ENCODE measurements around the gene ELOB. TPM values are rescaled to one million over a fixed set of nuclear protein-coding genes. Genes with fewer than 3 reads are reported as not detected.
A peak's percentile ranks its signal among the peaks of the same experiment; 100 is the strongest.
"Not testable (repeated sequence)": the region's sequence is repeated elsewhere in the genome, so short reads cannot be mapped to it uniquely, and the experiment has no call there.

ELOB gene
- total and polyA plus RNA-seq, 8 donors: 69.9 to 318 (median 101) TPM

DNA sequence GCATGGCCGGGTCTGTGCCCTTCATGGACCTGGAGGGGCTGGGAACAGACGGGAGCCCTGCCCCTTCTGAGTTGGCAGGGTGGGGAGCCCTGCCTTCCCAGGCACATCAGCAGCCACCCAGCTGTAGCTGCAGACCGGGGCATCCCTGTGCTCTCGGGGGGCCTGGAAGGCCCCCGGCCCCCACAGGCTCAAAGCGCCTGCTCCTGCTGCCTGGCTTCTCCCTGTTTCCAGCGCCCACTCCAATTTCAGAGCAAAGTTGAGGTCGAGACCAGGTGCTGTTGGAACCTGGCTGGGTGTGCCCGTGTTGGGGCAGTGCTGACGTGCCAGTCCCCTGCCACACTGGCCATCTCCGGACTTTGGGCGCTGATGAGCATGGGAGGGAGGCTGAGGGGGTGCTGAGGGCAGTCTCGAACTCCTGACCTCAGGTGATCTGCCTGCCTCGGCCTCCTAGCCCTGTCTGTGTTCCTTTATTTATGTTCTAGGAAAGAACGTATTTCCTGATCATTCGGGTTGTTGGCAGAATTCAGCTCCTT, 52.2 kb downstream of the ELOB start:
- FAIRE-seq: no peak

DNA sequence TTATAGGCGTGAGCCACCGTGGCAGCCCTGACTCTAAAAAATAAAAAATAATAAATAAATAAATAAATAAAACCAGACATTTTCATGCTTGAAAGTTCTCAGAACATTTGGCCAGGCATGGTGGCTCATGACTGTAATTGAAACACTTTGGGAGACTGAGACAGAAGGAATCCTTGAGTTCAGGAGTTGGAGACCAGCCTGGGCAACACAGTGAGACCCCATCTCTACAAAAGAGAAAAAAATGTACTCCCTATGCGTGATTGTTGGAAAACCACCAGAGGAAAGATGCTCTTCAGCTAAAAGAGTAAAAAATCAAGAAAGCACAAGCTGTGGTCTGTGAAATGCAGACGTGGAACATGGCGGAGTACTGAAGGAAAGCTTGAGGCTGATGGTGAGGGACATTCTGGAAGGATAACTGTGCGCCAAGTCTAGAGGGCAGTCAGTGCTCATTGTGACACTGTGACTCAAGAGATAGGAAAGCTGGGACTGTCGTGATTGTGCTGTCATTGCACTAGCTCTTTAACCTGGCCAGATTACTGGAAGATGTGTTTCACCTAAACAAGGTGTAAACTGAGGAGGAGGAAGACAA, 52.9 kb downstream of the ELOB start:
- H3K27me3 ChIP-seq: no peaks in the 10 kb centered on the region
- ATAC-seq: no peak
- intact Hi-C loops (cut with DNase I): no loop called here
- FAIRE-seq: no peak
- H3K27ac ChIP-seq: no peak overlapping the region
- TF ChIP-seq, protein P1, sequence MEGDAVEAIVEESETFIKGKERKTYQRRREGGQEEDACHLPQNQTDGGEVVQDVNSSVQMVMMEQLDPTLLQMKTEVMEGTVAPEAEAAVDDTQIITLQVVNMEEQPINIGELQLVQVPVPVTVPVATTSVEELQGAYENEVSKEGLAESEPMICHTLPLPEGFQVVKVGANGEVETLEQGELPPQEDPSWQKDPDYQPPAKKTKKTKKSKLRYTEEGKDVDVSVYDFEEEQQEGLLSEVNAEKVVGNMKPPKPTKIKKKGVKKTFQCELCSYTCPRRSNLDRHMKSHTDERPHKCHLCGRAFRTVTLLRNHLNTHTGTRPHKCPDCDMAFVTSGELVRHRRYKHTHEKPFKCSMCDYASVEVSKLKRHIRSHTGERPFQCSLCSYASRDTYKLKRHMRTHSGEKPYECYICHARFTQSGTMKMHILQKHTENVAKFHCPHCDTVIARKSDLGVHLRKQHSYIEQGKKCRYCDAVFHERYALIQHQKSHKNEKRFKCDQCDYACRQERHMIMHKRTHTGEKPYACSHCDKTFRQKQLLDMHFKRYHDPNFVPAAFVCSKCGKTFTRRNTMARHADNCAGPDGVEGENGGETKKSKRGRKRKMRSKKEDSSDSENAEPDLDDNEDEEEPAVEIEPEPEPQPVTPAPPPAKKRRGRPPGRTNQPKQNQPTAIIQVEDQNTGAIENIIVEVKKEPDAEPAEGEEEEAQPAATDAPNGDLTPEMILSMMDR (IDR thresholded peaks at IDR 0.05): no peak
- H3K4me3 ChIP-seq: no peak overlapping the region
- 63 to 79% methylated on average over 7 of the region's 7 CpGs for WGBS, 2 donors
- H3K9me3 ChIP-seq: no peaks in the 10 kb centered on the region
- H3K36me3 ChIP-seq: no peaks in the 10 kb centered on the region
- peaks cover 0 to 8% (median 0%) of the 10 kb centered on the region in 3 donors for H3K4me1 ChIP-seq
- DNase-seq: no peak

More for the DNA sequence above, 52.2 kb downstream of the ELOB start:
- TF ChIP-seq, protein P1 (IDR thresholded peaks at IDR 0.05): no peak
- intact Hi-C loops (cut with DNase I): no loop called here
- Histone ChIP-seq H3K27ac (no peak overlapping the region), H3K4me1 (peaks cover 0 to 3% (median 0%) of the 10 kb centered on the region in 3 donors), H3K9me3 (no peaks in the 10 kb centered on the region), H3K4me3 (no peak overlapping the region), H3K27me3 (no peaks in the 10 kb centered on the region), H3K36me3 (no peaks in the 10 kb centered on the region)
- 57 to 66% methylated on average over 14 to 16 of the region's 16 CpGs for WGBS, 2 donors
- no peak for DNase-seq
- no peak for ATAC-seq

DNA sequence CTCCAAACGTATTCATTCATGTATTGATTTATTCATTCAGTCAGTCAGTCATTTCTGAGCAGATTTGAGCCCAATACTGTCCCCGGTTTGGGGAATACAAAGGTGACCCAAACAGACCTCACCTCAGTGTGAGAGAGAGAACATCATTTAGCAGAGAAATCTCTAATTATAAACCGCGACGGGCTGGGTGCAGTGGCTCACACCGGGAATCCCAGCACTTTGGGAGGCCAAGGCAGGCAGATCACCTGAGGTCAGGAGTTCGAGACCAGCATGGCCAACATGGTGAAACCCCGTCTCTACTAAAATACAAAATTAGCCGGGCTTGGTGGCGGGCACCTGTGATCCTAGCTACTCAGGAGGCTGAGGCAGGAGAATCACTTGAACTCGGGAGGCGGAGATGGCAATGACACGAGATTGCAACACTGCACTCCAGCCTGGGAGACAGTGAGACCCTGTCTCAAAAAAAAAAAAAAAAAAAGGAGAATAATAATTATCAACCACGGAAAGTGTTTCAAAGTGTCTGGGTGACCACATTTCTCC, 55.4 kb downstream of the ELOB start:
- H3K27me3 ChIP-seq; H3K4me1 ChIP-seq; H3K9me3 ChIP-seq; intact Hi-C loops (cut with DNase I); FAIRE-seq; H3K36me3 ChIP-seq; DNase-seq: not testable (repeated sequence)
- H3K27ac ChIP-seq: peak overlapping the region in 3 of 4 donors; percentile 33 to 38 (median 35)
- H3K4me3 ChIP-seq: peak overlapping the region in 3 of 4 donors; percentile 67 to 79 (median 75)
- ATAC-seq: peak in 2 of 4 donors; percentile 2 to 3
- whole genome bisulfite sequencing, 2 donors: 35 to 41% methylated on average over 14 of the region's 14 CpGs

Other genes starting within 250 kb of the ELOB start
- under 1 TPM; 0.12 to 0.92 (median 0.62) TPM for gene CEMP1, start 245.9 kb downstream of the ELOB start, total RNA-seq
- 1 to 10 TPM; 1.1 to 1.2 TPM for gene CEMP1, start 245.9 kb downstream of the ELOB start, polyA plus RNA-seq
- gene PDPK1, start 239.3 kb downstream of the ELOB start, total RNA-seq: 10 to 100 TPM; 24.2 to 34.8 (median 31.9) TPM
- 10 to 100 TPM; 12.7 to 27.3 TPM for gene PDPK1, start 239.3 kb downstream of the ELOB start, polyA plus RNA-seq
- gene KCTD5, start 94.8 kb downstream of the ELOB start, total RNA-seq: 1 to 10 TPM; 4.5 to 8.9 (median 6.7) TPM
- gene KCTD5, start 94.8 kb downstream of the ELOB start, polyA plus RNA-seq: 1 to 10 TPM; 6.3 to 7.7 TPM
- gene PRSS27, start 57.1 kb downstream of the ELOB start, total RNA-seq: under 1 TPM; 0.22 to 0.69 (median 0.50) TPM
- gene PRSS27, start 57.1 kb downstream of the ELOB start, polyA plus RNA-seq: 1 to 10 TPM; 2.0 to 2.1 TPM
- 100 to 1,000 TPM; 244 to 448 (median 301) TPM for gene SRRM2, start 24.6 kb downstream of the ELOB start, total RNA-seq
- 1,000 to 10,000 TPM in 1 of 2 donors, 100 to 1,000 TPM in 1; 850 to 1,932 TPM for gene SRRM2, start 24.6 kb downstream of the ELOB start, polyA plus RNA-seq
- not detected for gene PRSS33, start 10.3 kb upstream of the ELOB start, total RNA-seq
- gene PRSS33, start 10.3 kb upstream of the ELOB start, polyA plus RNA-seq: under 1 TPM in 1 of 2 donors, not detected in 1; 0.05 TPM
- gene PRSS41, start 21.2 kb upstream of the ELOB start, total RNA-seq: not detected
- gene PRSS41, start 21.2 kb upstream of the ELOB start, polyA plus RNA-seq: not detected
- gene PRSS21, start 40.0 kb upstream of the ELOB start, total RNA-seq: 1 to 10 TPM in 4 of 6 donors, under 1 TPM in 1, not detected in 1; 0.60 to 3.2 (median 1.4) TPM
- gene PRSS21, start 40.0 kb upstream of the ELOB start, polyA plus RNA-seq: under 1 TPM; 0.59 to 0.99 TPM
- gene ZG16B, start 53.0 kb upstream of the ELOB start, total RNA-seq: 1 to 10 TPM in 1 of 6 donors, under 1 TPM in 5; 0.43 to 1.5 (median 0.80) TPM
- gene ZG16B, start 53.0 kb upstream of the ELOB start, polyA plus RNA-seq: 1 to 10 TPM in 1 of 2 donors, under 1 TPM in 1; 0.65 to 1.7 TPM
- 10 to 100 TPM in 3 of 6 donors, 1 to 10 TPM in 3; 8.4 to 28.5 (median 13.1) TPM for gene PRSS22, start 80.9 kb upstream of the ELOB start, total RNA-seq
- 10 to 100 TPM; 48.7 to 59.5 TPM for gene PRSS22, start 80.9 kb upstream of the ELOB start, polyA plus RNA-seq
- gene FLYWCH2, start 105.9 kb upstream of the ELOB start, total RNA-seq: 10 to 100 TPM in 1 of 6 donors, 1 to 10 TPM in 5; 5.8 to 10.1 (median 7.7) TPM
- 10 to 100 TPM; 18.2 to 26.1 TPM for gene FLYWCH2, start 105.9 kb upstream of the ELOB start, polyA plus RNA-seq
- gene FLYWCH1, start 134.7 kb upstream of the ELOB start, total RNA-seq: 10 to 100 TPM; 11.5 to 18.6 (median 14.9) TPM
- 10 to 100 TPM; 31.5 to 40.4 TPM for gene FLYWCH1, start 134.7 kb upstream of the ELOB start, polyA plus RNA-seq
- gene KREMEN2, start 187.0 kb upstream of the ELOB start, total RNA-seq: under 1 TPM in 3 of 6 donors, not detected in 3; 0.09 to 0.32 (median 0.16) TPM
- gene KREMEN2, start 187.0 kb upstream of the ELOB start, polyA plus RNA-seq: under 1 TPM; 0.07 to 0.27 TPM
- gene PAQR4, start 192.1 kb upstream of the ELOB start, total RNA-seq: 1 to 10 TPM; 5.3 to 9.1 (median 6.3) TPM
- 10 to 100 TPM in 1 of 2 donors, 1 to 10 TPM in 1; 6.6 to 12.5 TPM for gene PAQR4, start 192.1 kb upstream of the ELOB start, polyA plus RNA-seq
- 1 to 10 TPM in 3 of 6 donors, under 1 TPM in 3; 0.28 to 1.7 (median 1.1) TPM for gene PKMYT1, start 203.2 kb upstream of the ELOB start, total RNA-seq
- 1 to 10 TPM; 3.7 to 4.8 TPM for gene PKMYT1, start 203.2 kb upstream of the ELOB start, polyA plus RNA-seq
- 1 to 10 TPM; 1.7 to 5.1 (median 2.4) TPM for gene CLDN9, start 235.6 kb upstream of the ELOB start, total RNA-seq
- gene CLDN9, start 235.6 kb upstream of the ELOB start, polyA plus RNA-seq: 10 to 100 TPM; 10.5 to 12.1 TPM
- gene CLDN6, start 240.9 kb upstream of the ELOB start, total RNA-seq: 1 to 10 TPM in 2 of 6 donors, under 1 TPM in 4; 0.37 to 5.1 (median 0.73) TPM
- 1 to 10 TPM in 1 of 2 donors, under 1 TPM in 1; 0.12 to 3.2 TPM for gene CLDN6, start 240.9 kb upstream of the ELOB start, polyA plus RNA-seq
- 10 to 100 TPM; 26.8 to 91.1 (median 66.7) TPM for gene TNFRSF12A, start 243.1 kb upstream of the ELOB start, total RNA-seq
- 100 to 1,000 TPM; 166 to 185 TPM for gene TNFRSF12A, start 243.1 kb upstream of the ELOB start, polyA plus RNA-seq
- 10 to 100 TPM; 10.5 to 24.1 (median 12.4) TPM for gene HCFC1R1, start 246.7 kb upstream of the ELOB start, total RNA-seq
- 100 to 1,000 TPM in 1 of 2 donors, 10 to 100 TPM in 1; 93.1 to 119 TPM for gene HCFC1R1, start 246.7 kb upstream of the ELOB start, polyA plus RNA-seq
- 10 to 100 TPM in 1 of 6 donors, 1 to 10 TPM in 5; 6.2 to 13.0 (median 7.7) TPM for gene THOC6, start 246.8 kb upstream of the ELOB start, total RNA-seq
- 10 to 100 TPM; 33.2 to 38.2 TPM for gene THOC6, start 246.8 kb upstream of the ELOB start, polyA plus RNA-seq